Measurements from ENCODE around the gene CIC.
"Not testable (repeated sequence)": the region's sequence is repeated elsewhere in the genome, so short reads cannot be mapped to it uniquely, and the experiment has no call there.

Gene CIC

GRCh38 chr19:42330241-42330711, 61.2 kb downstream of the CIC start:
- H2AFZ ChIP-seq (ENCODE audit: low read depth, low read length) = no peak overlapping the region
- H3K9ac ChIP-seq (ENCODE audit: low read length) = no peak overlapping the region
- H3K4me1 ChIP-seq (ENCODE audit: low read length) = peaks cover 11% of the 10 kb centered on the region
- H4K20me1 ChIP-seq (ENCODE audit: insufficient read depth, low read length) = 0 out of 2 replicates have a peak, but pooled peaks cover 2% of the 10 kb centered on the region
- no peak overlapping the region for H3K4me3 ChIP-seq (ENCODE audit: low read length)
- no peaks in the 10 kb centered on the region for H3K9me3 ChIP-seq (ENCODE audit: insufficient read depth, low read length)
- no peak overlapping the region for H3K27ac ChIP-seq (ENCODE audit: low read length)
- H3K4me2 ChIP-seq (ENCODE audit: low read length) = no peak overlapping the region
- H3K79me2 ChIP-seq (ENCODE audit: low read length) = peaks cover 24% of the 10 kb centered on the region
- no peak for TF ChIP-seq CTCF (IDR thresholded peaks at IDR 0.05; ENCODE audit: low read depth, low read length)
- no peaks in the 10 kb centered on the region for H3K36me3 ChIP-seq (replicated peaks; ENCODE audit: low read depth, low read length)
- H3K27me3 ChIP-seq (ENCODE audit: low read depth, low read length) = no peaks in the 10 kb centered on the region

DNA sequence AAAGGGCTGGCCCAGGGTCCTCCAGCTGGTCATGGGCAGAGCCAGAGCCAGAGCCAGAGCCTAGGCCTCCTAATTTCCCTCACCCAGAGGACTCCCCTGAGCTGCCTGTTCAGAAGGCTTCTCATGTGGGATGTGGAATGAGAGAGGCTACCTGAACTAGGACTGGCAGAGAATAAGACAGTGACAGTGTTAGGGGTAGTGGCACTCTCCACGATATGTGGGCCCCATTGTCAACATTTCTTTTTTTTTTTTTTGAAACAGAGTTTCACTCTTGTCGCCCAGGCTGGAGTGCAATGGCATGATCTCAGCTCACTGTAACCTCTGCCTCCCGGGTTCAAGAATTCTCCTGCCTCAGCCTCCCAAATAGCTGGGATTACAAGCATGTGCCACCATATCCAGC, 62.3 kb downstream of the CIC start:
- H3K27ac ChIP-seq (ENCODE audit: low read length); H3K9ac ChIP-seq (ENCODE audit: low read length); H3K9me3 ChIP-seq (ENCODE audit: insufficient read depth, low read length); H3K36me3 ChIP-seq (replicated peaks; ENCODE audit: low read depth, low read length); H3K4me3 ChIP-seq (ENCODE audit: low read length); H4K20me1 ChIP-seq (ENCODE audit: insufficient read depth, low read length); H3K27me3 ChIP-seq (ENCODE audit: low read depth, low read length); H3K4me1 ChIP-seq (ENCODE audit: low read length); H3K4me2 ChIP-seq (ENCODE audit: low read length); H2AFZ ChIP-seq (ENCODE audit: low read depth, low read length): not testable (repeated sequence)
- peaks cover 16% of the 10 kb centered on the region for H3K79me2 ChIP-seq (ENCODE audit: low read length)

GRCh38 chr19:42332059-42332458, 63.0 kb downstream of the CIC start:
- H3K79me2 ChIP-seq (ENCODE audit: low read length) = peaks cover 8% of the 10 kb centered on the region
- peaks cover 2% of the 10 kb centered on the region for H3K4me1 ChIP-seq (ENCODE audit: low read length)
- H3K27ac ChIP-seq (ENCODE audit: low read length) = no peak overlapping the region
- H3K9me3 ChIP-seq (ENCODE audit: insufficient read depth, low read length) = no peaks in the 10 kb centered on the region
- TF ChIP-seq EZH2phosphoT487 (IDR thresholded peaks at IDR 0.05; ENCODE audit: low read depth) (no peak), CTCF (IDR thresholded peaks at IDR 0.05; ENCODE audit: low read depth, low read length) (no peak)
- H3K4me2 ChIP-seq (ENCODE audit: low read length) = no peak overlapping the region
- H3K36me3 ChIP-seq (replicated peaks; ENCODE audit: low read depth, low read length) = peaks cover 5% of the 10 kb centered on the region
- peaks cover 6% of the 10 kb centered on the region for H4K20me1 ChIP-seq (ENCODE audit: insufficient read depth, low read length)
- no peaks in the 10 kb centered on the region for H3K27me3 ChIP-seq (ENCODE audit: low read depth, low read length)
- H2AFZ ChIP-seq (ENCODE audit: low read depth, low read length) = no peak overlapping the region
- H3K9ac ChIP-seq (ENCODE audit: low read length) = no peak overlapping the region
- H3K4me3 ChIP-seq (ENCODE audit: low read length) = no peak overlapping the region

- Histone ChIP-seq H4K20me1 (ENCODE audit: insufficient read depth, low read length) (peaks cover 3% of the 10 kb centered on the region), H3K4me1 (ENCODE audit: low read length) (no peaks in the 10 kb centered on the region), H3K4me2 (ENCODE audit: low read length) (no peak overlapping the region), H3K4me3 (ENCODE audit: low read length) (no peak overlapping the region), H3K27me3 (ENCODE audit: low read depth, low read length) (no peaks in the 10 kb centered on the region), H3K9me3 (ENCODE audit: insufficient read depth, low read length) (no peaks in the 10 kb centered on the region), H3K36me3 (replicated peaks; ENCODE audit: low read depth, low read length) (peaks cover 5% of the 10 kb centered on the region), H2AFZ (ENCODE audit: low read depth, low read length) (no peak overlapping the region), H3K27ac (ENCODE audit: low read length) (no peak overlapping the region), H3K9ac (ENCODE audit: low read length) (no peak overlapping the region), H3K79me2 (ENCODE audit: low read length) (peaks cover 3% of the 10 kb centered on the region; the same call in 1 of the 2 replicates)
- TF ChIP-seq CTCF (IDR thresholded peaks at IDR 0.05; ENCODE audit: low read depth, low read length) (no peak), EZH2phosphoT487 (IDR thresholded peaks at IDR 0.05; ENCODE audit: low read depth) (no peak)
These were observed 64.0 kb downstream of the CIC start for GRCh38 chr19:42333018-42333417.

Measured in OCI-LY3 (cell line).